Stimulated activated effector memory CD8-positive, alpha-beta T cell treated with anti-CD3 and anti-CD28 coated beads, Interleukin-12 subunit alpha, Interleukin-12 subunit beta, amount 100 ng/mL, for 72 hours (primary cell): Measurements from ENCODE around the gene RANBP3.
"Not testable (repeated sequence)": the region's sequence is repeated elsewhere in the genome, so short reads cannot be mapped to it uniquely, and the experiment has no call there.

Experiments used
- ATAC-seq: fragments of 150-1000 bp; cut with Tn5 transposase; 2 replicates; pipeline ENCODE4 v1.10.0; 2021
- DNase-seq, 2 donors: peaks; one replicate each; pipeline ENCODE4 v3.0.0; 2021 to 2022; ENCODE audit warnings: low spot score in 2 of 2
- H3K27ac Mint-ChIP-seq: one replicate; pipeline ENCODE4 v1.8.0; 2022; ENCODE audit warnings: mild to moderate bottlenecking, mixed read lengths
- H3K36me3 Mint-ChIP-seq: one replicate; pipeline ENCODE4 v1.8.0; 2022; ENCODE audit warnings: mild to moderate bottlenecking, mixed read lengths
- H3K4me1 Mint-ChIP-seq: one replicate; pipeline ENCODE4 v1.8.0; 2022; ENCODE audit warnings: mixed read lengths
- H3K4me3 Mint-ChIP-seq: one replicate; pipeline ENCODE4 v1.8.0; 2022; ENCODE audit warnings: mild to moderate bottlenecking, mixed read lengths
- H3K9me3 Mint-ChIP-seq: one replicate; pipeline ENCODE4 v1.8.0; 2022; ENCODE audit warnings: mixed read lengths

Gene RANBP3

GRCh38 chr19:5877882-5878281, 100.1 kb downstream of the RANBP3 start:
- H3K4me3 Mint-ChIP-seq: no peak overlapping the region
- no peak for ATAC-seq
- no peak for DNase-seq
- no peaks in the 10 kb centered on the region for H3K4me1 Mint-ChIP-seq
- H3K36me3 Mint-ChIP-seq: no peaks in the 10 kb centered on the region
- H3K9me3 Mint-ChIP-seq: no peaks in the 10 kb centered on the region
- H3K27ac Mint-ChIP-seq: no peak overlapping the region

GRCh38 chr19:5877427-5877826, 100.5 kb downstream of the RANBP3 start:
- DNase-seq (no peak), ATAC-seq (no peak)
- no peaks in the 10 kb centered on the region for H3K36me3 Mint-ChIP-seq
- H3K9me3 Mint-ChIP-seq: no peaks in the 10 kb centered on the region
- H3K4me1 Mint-ChIP-seq: no peaks in the 10 kb centered on the region
- H3K4me3 Mint-ChIP-seq: no peak overlapping the region
- H3K27ac Mint-ChIP-seq: no peak overlapping the region

GRCh38 chr19:5874496-5874895, 103.4 kb downstream of the RANBP3 start:
- not testable (repeated sequence) for H3K36me3 Mint-ChIP-seq, ATAC-seq, H3K4me3 Mint-ChIP-seq, DNase-seq, H3K27ac Mint-ChIP-seq, H3K4me1 Mint-ChIP-seq, H3K9me3 Mint-ChIP-seq

GRCh38 chr19:5873617-5874199, 104.2 kb downstream of the RANBP3 start:
- Mint-ChIP-seq H3K4me3 (no peak overlapping the region), H3K4me1 (no peaks in the 10 kb centered on the region), H3K36me3 (no peaks in the 10 kb centered on the region), H3K27ac (no peak overlapping the region), H3K9me3 (no peaks in the 10 kb centered on the region)
- ATAC-seq (no peak), DNase-seq (no peak)

- Mint-ChIP-seq H3K4me3 (no peak overlapping the region), H3K4me1 (no peaks in the 10 kb centered on the region), H3K36me3 (no peaks in the 10 kb centered on the region), H3K9me3 (no peaks in the 10 kb centered on the region), H3K27ac (no peak overlapping the region)
- no peak for DNase-seq
- ATAC-seq: no peak
These were observed 107.0 kb downstream of the RANBP3 start for GRCh38 chr19:5870986-5871394.

GRCh38 chr19:5867201-5868136, 110.5 kb downstream of the RANBP3 start:
- Mint-ChIP-seq H3K9me3 (no peaks in the 10 kb centered on the region), H3K27ac (no peak overlapping the region), H3K4me3 (no peak overlapping the region), H3K4me1 (no peaks in the 10 kb centered on the region), H3K36me3 (no peaks in the 10 kb centered on the region)
- ATAC-seq: no peak
- DNase-seq: no peak
